PFSK-1 (cell line): Measurements from ENCODE around the gene HSFY2. TPM values are rescaled to one million over a fixed set of nuclear protein-coding genes. Genes with fewer than 3 reads are reported as not detected.
"Not testable (repeated sequence)": the region's sequence is repeated elsewhere in the genome, so short reads cannot be mapped to it uniquely, and the experiment has no call there.

Experiments
- REST ChIP-seq, 2 experiments: IDR thresholded peaks; 2 replicates each; pipeline versions ENCODE4 v1.6.1 to v1.8.0; 2011 to 2012; ENCODE audit warnings: low read depth in 2 of 2, low read length in 2 of 2, control low read depth in 1 of 2, inconsistent platforms in 1 of 2, mild to moderate bottlenecking in 1 of 2, moderate library complexity in 1 of 2; ENCODE audit not compliant: insufficient read depth in 1 of 2
- SIN3A ChIP-seq: IDR thresholded peaks from 2 replicates; pipeline ENCODE4 v1.6.1; 2012; ENCODE audit warnings: mild to moderate bottlenecking, low read length, moderate library complexity, borderline replicate concordance; ENCODE audit not compliant: insufficient read depth
- TAF1 ChIP-seq: IDR thresholded peaks from 2 replicates; pipeline ENCODE4 v1.6.1; 2012; ENCODE audit warnings: low read length, control low read depth, borderline replicate concordance; ENCODE audit not compliant: insufficient read depth
- polyA plus RNA-seq: library from polyadenylated mRNA; unstranded; fragments of >200 nt; gene quantifications from one replicate; pipeline ENCODE4 v1.2.1, GENCODE V29; 2012; ENCODE audit warnings: low read depth, missing spikeins; ENCODE audit not compliant: insufficient read length

HSFY2 gene, protein sequence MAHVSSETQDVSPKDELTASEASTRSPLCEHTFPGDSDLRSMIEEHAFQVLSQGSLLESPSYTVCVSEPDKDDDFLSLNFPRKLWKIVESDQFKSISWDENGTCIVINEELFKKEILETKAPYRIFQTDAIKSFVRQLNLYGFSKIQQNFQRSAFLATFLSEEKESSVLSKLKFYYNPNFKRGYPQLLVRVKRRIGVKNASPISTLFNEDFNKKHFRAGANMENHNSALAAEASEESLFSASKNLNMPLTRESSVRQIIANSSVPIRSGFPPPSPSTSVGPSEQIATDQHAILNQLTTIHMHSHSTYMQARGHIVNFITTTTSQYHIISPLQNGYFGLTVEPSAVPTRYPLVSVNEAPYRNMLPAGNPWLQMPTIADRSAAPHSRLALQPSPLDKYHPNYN
- not detected for polyA plus RNA-seq

- TF ChIP-seq SIN3A; REST (IDR thresholded peaks at IDR 0.05; ENCODE audit: insufficient read depth in 1 of 2, low read depth in 2 of 2, low read length in 2 of 2); TAF1: not testable (repeated sequence)
These were observed at the start of gene HSFY2 for GRCh38 chrY:18773635-18774034. Gene HSFY2, minus strand, starts transcription at chrY:18773735. Its CDS starts 117 bp downstream, at chrY:18773618.
